ENCODE data around the gene HS3ST4. TPM values are rescaled to one million over a fixed set of nuclear protein-coding genes. Genes with fewer than 3 reads are reported as not detected.

HS3ST4 gene
- total and polyA plus RNA-seq, 2 donors (not counting 3 experiments of a cell fraction or from before 2014, with no cell fraction given): not detected

- TF ChIP-seq CTCF (IDR thresholded peaks at IDR 0.05; ENCODE audit: extremely low read depth in 1 of 2, insufficient read depth in 1 of 2, low read depth in 1 of 2, low read length in 2 of 2) (peak; percentile 50 to 68), FOS (IDR thresholded peaks at IDR 0.05; ENCODE audit: borderline replicate concordance, insufficient read depth, low read length) (no peak)
- BruUV-seq (replicated peaks): no TSS peak
- H3K4me2 ChIP-seq (ENCODE audit: insufficient read depth, low read length): no peak overlapping the region
- no peaks in the 10 kb centered on the region for H3K4me1 ChIP-seq (ENCODE audit: control insufficient read depth, extremely low read depth, insufficient read depth, low read length)
- ChIA-PET POLR2A (no interaction called here), CTCF (interaction anchor here (1.9 kb wide), 1 partner anchor 1271 kb away, joined by 6 read pairs; no protein-coding TSS in a partner anchor)
- no peaks in the 10 kb centered on the region for H3K36me3 ChIP-seq (ENCODE audit: control insufficient read depth in 2 of 2, extremely low read depth in 1 of 2, insufficient read depth in 2 of 2, low read length in 2 of 2)
- intact Hi-C loops (cut with micrococcal nuclease) (no loop called here), dilution Hi-C loops (cut with MboI; ENCODE audit: extremely low pct_ligation_motif_present, low sequenced_read_pairs) (no loop called here)
- no peak overlapping the region for H3K9ac ChIP-seq (replicated peaks; ENCODE audit: extremely low read depth, insufficient read depth, low read length)
- no peaks in the 10 kb centered on the region for H4K20me1 ChIP-seq (replicated peaks; ENCODE audit: control insufficient read depth, extremely low read depth, insufficient read depth, low read length)
- H3K79me2 ChIP-seq (ENCODE audit: control insufficient read depth, insufficient read depth, low read length): no peaks in the 10 kb centered on the region
- DNase-seq (ENCODE audit: low read depth, low spot score) (peak; percentile 43), FAIRE-seq (peak; percentile 83)
- H2AFZ ChIP-seq (ENCODE audit: low read depth, low read length): no peak overlapping the region
- no peak overlapping the region for H3K27ac ChIP-seq (ENCODE audit: insufficient read depth, low read depth, low read length)
- no peak overlapping the region for H3K4me3 ChIP-seq (replicated peaks in 1 of 3; ENCODE audit: insufficient read depth in 1 of 3, low read depth in 1 of 3, low read length in 3 of 3)
- H3K9me3 ChIP-seq (replicated peaks; ENCODE audit: control insufficient read depth, insufficient read depth, low read length): no peaks in the 10 kb centered on the region
- no peaks in the 10 kb centered on the region for H3K9me1 ChIP-seq (replicated peaks; ENCODE audit: control insufficient read depth, extremely low read depth, insufficient read depth, low read length)
- no peaks in the 10 kb centered on the region for H3K27me3 ChIP-seq (ENCODE audit: control insufficient read depth in 2 of 2, insufficient read depth in 2 of 2, low read length in 2 of 2)
Measured at GRCh38 chr16:25838724-25839186, 147.0 kb downstream of the HS3ST4 start.

- Histone ChIP-seq H4K20me1 (replicated peaks; ENCODE audit: control insufficient read depth, extremely low read depth, insufficient read depth, low read length) (no peaks in the 10 kb centered on the region), H3K9me1 (replicated peaks; ENCODE audit: control insufficient read depth, extremely low read depth, insufficient read depth, low read length) (no peaks in the 10 kb centered on the region), H3K27ac (ENCODE audit: insufficient read depth, low read depth, low read length) (no peak overlapping the region), H3K79me2 (ENCODE audit: control insufficient read depth, insufficient read depth, low read length) (no peaks in the 10 kb centered on the region), H3K9me3 (replicated peaks; ENCODE audit: control insufficient read depth, insufficient read depth, low read length) (no peaks in the 10 kb centered on the region), H3K9ac (replicated peaks; ENCODE audit: extremely low read depth, insufficient read depth, low read length) (no peak overlapping the region), H3K4me1 (ENCODE audit: control insufficient read depth, extremely low read depth, insufficient read depth, low read length) (no peaks in the 10 kb centered on the region), H3K4me2 (ENCODE audit: insufficient read depth, low read length) (no peak overlapping the region), H2AFZ (ENCODE audit: low read depth, low read length) (no peak overlapping the region), H3K27me3 (ENCODE audit: control insufficient read depth in 2 of 2, insufficient read depth in 2 of 2, low read length in 2 of 2) (no peaks in the 10 kb centered on the region), H3K36me3 (ENCODE audit: control insufficient read depth in 2 of 2, extremely low read depth in 1 of 2, insufficient read depth in 2 of 2, low read length in 2 of 2) (no peaks in the 10 kb centered on the region), H3K4me3 (replicated peaks in 1 of 3; ENCODE audit: insufficient read depth in 1 of 3, low read depth in 1 of 3, low read length in 3 of 3) (no peak overlapping the region)
- no TSS peak for BruUV-seq (replicated peaks)
- POLR2A ChIA-PET: no interaction called here
- FAIRE-seq (no peak), DNase-seq (ENCODE audit: low read depth, low spot score) (no peak)
- dilution Hi-C loops (cut with MboI; ENCODE audit: extremely low pct_ligation_motif_present, low sequenced_read_pairs): no loop called here
- TF ChIP-seq MYC (IDR thresholded peaks at IDR 0.05; ENCODE audit: low read depth, low read length) (no peak), CTCF (IDR thresholded peaks at IDR 0.05; ENCODE audit: extremely low read depth in 1 of 2, insufficient read depth in 1 of 2, low read depth in 1 of 2, low read length in 2 of 2) (no peak), GATA2 (IDR thresholded peaks at IDR 0.05; ENCODE audit: insufficient read depth, insufficient read length, low read depth, low read length) (no peak), EZH2 (IDR thresholded peaks at IDR 0.05; ENCODE audit: borderline replicate concordance, low read depth, low read length, severe bottlenecking) (no peak), POLR2A (IDR thresholded peaks at IDR 0.05; ENCODE audit: low read depth, low read length) (no peak), FOS (IDR thresholded peaks at IDR 0.05; ENCODE audit: borderline replicate concordance, insufficient read depth, low read length) (no peak), JUN (IDR thresholded peaks at IDR 0.05; ENCODE audit: borderline replicate concordance, insufficient read depth, insufficient read length, low read depth) (no peak), MAX (IDR thresholded peaks at IDR 0.05; ENCODE audit: insufficient read depth, insufficient read length) (no peak), POLR2AphosphoS5 (IDR thresholded peaks at IDR 0.05; ENCODE audit: insufficient read depth, low read depth, low read length) (no peak)
- CTCF ChIA-PET: interaction anchor here (0.6 kb wide), 1 partner anchor 1268 kb away, joined by 3 read pairs; no protein-coding TSS in a partner anchor
- intact Hi-C loops (cut with micrococcal nuclease): no loop called here
Measured at GRCh38 chr16:25841761-25842160, 150.0 kb downstream of the HS3ST4 start.

Measured in endothelial cell of umbilical vein (primary cell).